Heart left ventricle (tissue), 16 donors: ENCODE data around the gene TTLL10. TPM values are rescaled to one million over a fixed set of nuclear protein-coding genes. Genes with fewer than 3 reads are reported as not detected.
A peak's percentile ranks its signal among the peaks of the same experiment; 100 is the strongest.

Experiments
- ATAC-seq, 4 donors: fragments of 200-7000 bp; cut with Tn5 transposase; one replicate each; pipeline ENCODE4 v1.9.1; 2020 to 2022; ENCODE audit warnings: moderate library complexity in 4 of 4, mild to moderate bottlenecking in 3 of 4, moderate number of reproducible peaks in 1 of 4
- DNase-seq, 5 donors: peaks; one replicate each; pipeline ENCODE4 v3.0.0-alpha.2; 2020
- H3K27ac ChIP-seq, 12 donors: fragments of 200-600 bp; sonication (generic) in 4 of 12; one replicate each; pipeline versions ENCODE4 v1.5.0 to v1.8.0; 2016 to 2022; ENCODE audit warnings: mild to moderate bottlenecking in 2 of 12
- H3K27me3 ChIP-seq, 9 donors: fragments of 200-600 bp; sonication (generic) in 2 of 9; one replicate each; pipeline versions ENCODE4 v1.5.1 to v1.8.0; 2016 to 2022; ENCODE audit warnings: mild to moderate bottlenecking in 3 of 9
- H3K36me3 ChIP-seq, 9 donors: fragments of 200-600 bp; sonication (generic) in 2 of 9; one replicate each; pipeline versions ENCODE4 v1.5.0 to v1.8.0; 2018 to 2022; ENCODE audit warnings: mild to moderate bottlenecking in 2 of 9
- H3K4me1 ChIP-seq, 12 donors: fragments of 200-600 bp; sonication (generic) in 4 of 12; one replicate each; pipeline versions ENCODE4 v1.5.0 to v1.8.0; 2016 to 2022; ENCODE audit warnings: mild to moderate bottlenecking in 3 of 12
- H3K4me3 ChIP-seq, 12 donors: fragments of 200-600 bp; sonication (generic) in 4 of 12; one replicate each; pipeline versions ENCODE4 v1.5.0 to v1.8.0; 2017 to 2022; ENCODE audit warnings: mild to moderate bottlenecking in 9 of 12, moderate library complexity in 4 of 12
- H3K9me3 ChIP-seq, 12 donors: fragments of 200-600 bp; sonication (generic) in 4 of 12; one replicate each; pipeline versions ENCODE4 v1.5.0 to v1.8.0; 2016 to 2022; ENCODE audit warnings: mild to moderate bottlenecking in 1 of 12
- CTCF ChIP-seq, 12 donors: fragments of 200-600 bp; sonication (generic) in 4 of 12; IDR thresholded peaks; one replicate each; pipeline versions ENCODE4 v1.5.0 to v1.8.0; 2018 to 2022; ENCODE audit warnings: antibody characterized with exemption in 12 of 12, mild to moderate bottlenecking in 5 of 12
- POLR2A ChIP-seq, 2 donors: fragments of 450-650 bp; IDR thresholded peaks; one replicate each; pipeline ENCODE4 v1.6.1; 2017; ENCODE audit warnings: antibody characterized with exemption in 2 of 2, mild to moderate bottlenecking in 2 of 2, moderate library complexity in 2 of 2
- WGBS, 4 donors: extraction: QIAGEN DNeasy Blood & Tissue Kit in 2 of 4; methylation state at CpG; one replicate each; pipeline versions ENCODE4 v1.1.5 to v1.1.7; 2013 to 2018; 5-methylcytosine and 5-hydroxymethylcytosine counted together
- intact Hi-C, 10 donors: fragments of 100-400 bp; cut with DNase I; formaldehyde crosslinking; loops; one replicate each; pipeline versions ENCODE4 v1.11.1 to v1.14.2; 2022
- polyA plus RNA-seq, 2 donors: library from polyadenylated mRNA; stranded (reverse); fragments of 200-250 nt; gene quantifications; one replicate each; pipeline ENCODE4 v1.2.3, GENCODE V29; 2013
- total RNA-seq, 9 donors: library from RNA; depleted of rRNA in 2 of 9; stranded (reverse); fragments of >200 nt in 2 of 9; fragmentation: NEBNext Ultra II Directional in 3 of 9; extraction: Animal tissue kit (Norgen Biotek cat#: 25700) in 3 of 9; gene quantifications; one replicate each; pipeline versions ENCODE4 v1.1.0 to v1.2.4, GENCODE V29; 2016 to 2023
- donor health status: ischemic (EF 13 %, LVEDD 7.1; RV severe dilation, severe dysfunction).
- donor health status: healthy with polysubstance abuse.
- donor health status: DM: no; HTN: yes; CAD: no.
- donor health status: DM: no; HTN: no; CAD: no.
- donor health status: ischemic (EF 25% LVEDD 6.9; RV normal size, moderate dysfunction).
- donor health status: ischemic (EF 25% LVEDD 5.7; RV mildly dilated, moderate dysfunction).
- donor health status: healthy.
- donor health status: DM: yes; HTN: yes; CAD: no.
- donor health status: ischemic (EF 35%, LVEDD 5.7; RV mildly dilated, moderate dysfunction).
- donor health status: nonischemic (EF 11% LVEDD 7.7; RV severe dilation, severe dysfunction).
- donor health status: DM: yes; HTN: yes; CAD: no.
- donor health status: PGD.
- donor health status: ischemic (EF 29% LVEDD 5.4; RV normal size, mild dysfunction).
- donor health status: nonischemic (EF 23%, LVEDD 6.1; RV moderate dilation, normal function).

Gene TTLL10
- total and polyA plus RNA-seq, 11 donors: 0.03 to 0.53 (median 0.21) TPM; not detected in 4

- no peak for ATAC-seq
These were observed 68.0 kb downstream of the TTLL10 start for GRCh38 chr1:1241588-1242219.

GRCh38 chr1:1242461-1243265, 69.0 kb downstream of the TTLL10 start:
- 89 to 92% (median 91%) methylated on average over 21 to 41 of the region's 41 CpGs for WGBS, 4 donors
- ATAC-seq: no peak
- no peak overlapping the region for H3K27ac ChIP-seq
- peaks cover 0 to 28% (median 1%) of the 10 kb centered on the region in 12 donors for H3K4me1 ChIP-seq
- H3K36me3 ChIP-seq: no peaks in the 10 kb centered on the region
- TF ChIP-seq POLR2A (IDR thresholded peaks at IDR 0.05) (no peak), CTCF (IDR thresholded peaks at IDR 0.05) (no peak)
- H3K9me3 ChIP-seq: no peaks in the 10 kb centered on the region
- intact Hi-C loops: no loop called here
- no peak overlapping the region for H3K4me3 ChIP-seq
- DNase-seq: no peak
- peaks cover 17 to 72% (median 39%) of the 10 kb centered on the region in 9 donors for H3K27me3 ChIP-seq

More at GRCh38 chr1:1241588-1242219, 68.0 kb downstream of the TTLL10 start:
- intact Hi-C loops: no loop called here
- peaks cover 17 to 66% (median 32%) of the 10 kb centered on the region in 9 donors for H3K27me3 ChIP-seq
- no peak for DNase-seq
- H3K9me3 ChIP-seq: no peaks in the 10 kb centered on the region
- peaks cover 0 to 31% (median 7%) of the 10 kb centered on the region in 12 donors for H3K4me1 ChIP-seq
- WGBS, 4 donors: 88 to 92% (median 90%) methylated on average over 14 to 26 of the region's 26 CpGs
- TF ChIP-seq CTCF (IDR thresholded peaks at IDR 0.05) (no peak), POLR2A (IDR thresholded peaks at IDR 0.05) (no peak)
- no peak overlapping the region for H3K4me3 ChIP-seq
- H3K27ac ChIP-seq: no peak overlapping the region
- H3K36me3 ChIP-seq: no peaks in the 10 kb centered on the region

- DNase-seq (no peak), ATAC-seq (no peak)
- peaks cover 17 to 69% (median 36%) of the 10 kb centered on the region in 9 donors for H3K27me3 ChIP-seq
- no peak for TF ChIP-seq CTCF (IDR thresholded peaks at IDR 0.05)
- TF ChIP-seq POLR2A (IDR thresholded peaks at IDR 0.05): no peak
- no peaks in the 10 kb centered on the region for H3K9me3 ChIP-seq
- peak overlapping the region in 4 of 12 donors; percentile 25 to 55 (median 42) for H3K4me3 ChIP-seq
- peaks cover 0 to 27% (median 0%) of the 10 kb centered on the region in 12 donors for H3K4me1 ChIP-seq
- WGBS, 4 donors: 84 to 100% (median 93%) methylated on average over 6 to 23 of the region's 23 CpGs
- H3K36me3 ChIP-seq: no peaks in the 10 kb centered on the region
- H3K27ac ChIP-seq: no peak overlapping the region
- intact Hi-C loops: no loop called here
These were observed 69.6 kb downstream of the TTLL10 start for GRCh38 chr1:1243266-1243660.

GRCh38 chr1:1243807-1244191, 70.1 kb downstream of the TTLL10 start:
- TF ChIP-seq POLR2A (IDR thresholded peaks at IDR 0.05) (no peak), CTCF (IDR thresholded peaks at IDR 0.05) (no peak)
- no peaks in the 10 kb centered on the region for H3K36me3 ChIP-seq
- intact Hi-C loops: loop anchor here in 1 of 10 donors (2.0 kb wide), 1 partner anchor 119 kb away; no protein-coding TSS in a partner anchor
- H3K9me3 ChIP-seq: no peaks in the 10 kb centered on the region
- H3K27me3 ChIP-seq: peaks cover 15 to 64% (median 31%) of the 10 kb centered on the region in 9 donors
- no peak for DNase-seq
- H3K4me1 ChIP-seq: peaks cover 0 to 27% (median 0%) of the 10 kb centered on the region in 12 donors
- H3K4me3 ChIP-seq: peak overlapping the region in 11 of 12 donors; percentile 6 to 55 (median 38)
- 44 to 66% (median 53%) methylated on average over 6 to 23 of the region's 23 CpGs for WGBS, 4 donors
- peak overlapping the region in 5 of 12 donors; percentile 13 to 57 (median 19) for H3K27ac ChIP-seq
- ATAC-seq: peak in 1 of 4 donors; percentile 37
